Mononuclear cell (primary cell): ENCODE measurements around the gene DPP6. TPM values are rescaled to one million over a fixed set of nuclear protein-coding genes. Genes with fewer than 3 reads are reported as not detected.

Experiments
- H3K27me3 ChIP-seq: 2 replicates; pipeline ENCODE4 v1.6.0; 2011; ENCODE audit warnings: low read length, control low read depth; ENCODE audit not compliant: insufficient read depth
- H3K4me1 ChIP-seq: 2 replicates; pipeline ENCODE4 v1.5.1; 2011; ENCODE audit warnings: mild to moderate bottlenecking, low read length, control low read depth; ENCODE audit not compliant: insufficient read depth
- H3K4me3 ChIP-seq: 2 replicates; pipeline ENCODE4 v1.5.1; 2011; ENCODE audit warnings: mild to moderate bottlenecking, low read length, moderate library complexity
- H3K9me3 ChIP-seq: 2 replicates; pipeline ENCODE4 v1.5.1; 2011; ENCODE audit warnings: low read depth, mild to moderate bottlenecking, control low read depth, low read length
- total RNA-seq: library from RNA; depleted of rRNA; stranded (reverse); fragments of >200 nt; gene quantifications from one replicate; pipeline ENCODE4 v1.2.3, GENCODE V29; 2012

DPP6 gene
- total RNA-seq, 1 donor: not detected

DNA sequence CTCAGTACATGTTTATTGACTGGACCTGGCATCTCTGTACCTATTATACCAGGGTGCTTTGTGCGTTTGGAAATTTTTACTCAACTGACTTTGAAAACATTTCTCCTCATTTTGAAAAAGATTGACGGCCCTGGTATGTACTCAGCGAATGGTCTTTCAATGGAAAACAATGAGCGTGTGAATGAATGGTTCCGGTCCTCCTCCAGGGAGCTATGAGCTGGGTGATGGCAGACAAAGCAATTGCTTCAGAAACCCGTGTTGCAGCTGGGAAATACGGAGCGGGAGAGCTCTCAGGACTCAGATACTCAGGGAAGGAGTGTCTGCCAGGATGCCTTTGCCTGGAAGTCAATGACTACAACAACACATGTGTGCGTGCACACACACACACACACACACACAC lies 824.8 kb downstream of the DPP6 start:
- H3K9me3 ChIP-seq: no peaks in the 10 kb centered on the region
- H3K4me3 ChIP-seq: no peak overlapping the region
- no peaks in the 10 kb centered on the region for H3K4me1 ChIP-seq

GRCh38 chr7:154879629-154880028 lies 827.4 kb downstream of the DPP6 start:
- Histone ChIP-seq H3K4me1 (no peaks in the 10 kb centered on the region), H3K27me3 (no peaks in the 10 kb centered on the region), H3K9me3 (no peaks in the 10 kb centered on the region), H3K4me3 (no peak overlapping the region)

More for the DNA sequence above, 824.8 kb downstream of the DPP6 start:
- H3K27me3 ChIP-seq: no peaks in the 10 kb centered on the region

GRCh38 chr7:154880513-154880912 lies 828.3 kb downstream of the DPP6 start:
- Histone ChIP-seq H3K27me3 (no peaks in the 10 kb centered on the region), H3K4me1 (no peaks in the 10 kb centered on the region), H3K9me3 (no peaks in the 10 kb centered on the region), H3K4me3 (no peak overlapping the region)

DNA sequence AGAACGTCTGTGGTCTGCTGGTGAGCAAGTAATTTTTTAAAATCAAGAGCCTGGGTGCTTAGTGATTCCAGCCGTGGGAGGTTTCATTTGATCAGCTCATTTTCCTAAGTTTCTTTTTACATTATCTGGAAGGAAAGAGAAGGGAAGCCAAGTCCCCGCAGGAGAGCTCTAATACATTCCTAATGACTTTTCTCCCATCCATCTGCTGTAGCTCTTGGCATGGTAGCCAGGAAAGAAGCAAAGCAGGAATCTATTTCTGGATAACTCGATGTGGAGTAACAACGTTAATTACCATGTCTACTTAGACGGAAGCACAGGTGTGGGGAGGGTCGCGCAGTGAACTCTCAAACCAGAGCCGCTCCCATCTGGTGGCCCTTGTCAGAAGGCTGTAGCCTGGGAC lies 828.8 kb downstream of the DPP6 start:
- no peak overlapping the region for H3K4me3 ChIP-seq
- H3K27me3 ChIP-seq: no peaks in the 10 kb centered on the region
- no peaks in the 10 kb centered on the region for H3K4me1 ChIP-seq
- H3K9me3 ChIP-seq: no peaks in the 10 kb centered on the region

DNA sequence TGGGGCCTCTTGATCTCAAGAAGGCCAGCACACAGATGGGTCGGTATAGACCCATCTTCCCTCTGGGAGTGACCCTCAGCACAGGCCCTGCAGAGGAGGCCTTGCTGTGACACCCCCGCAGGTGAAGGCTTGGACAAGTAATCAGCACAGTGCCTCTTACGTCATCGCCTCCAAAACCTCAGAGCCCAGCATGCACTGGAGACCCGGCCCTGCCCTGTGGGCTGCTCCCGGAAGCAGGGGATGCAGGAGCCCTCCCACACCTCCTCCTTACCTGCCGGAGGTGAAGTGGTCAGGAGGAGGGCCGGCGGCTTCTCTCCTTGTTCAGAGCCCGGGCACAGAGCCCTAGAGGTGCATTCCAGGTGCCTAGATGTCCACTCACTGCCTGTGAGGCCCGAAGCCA lies 829.3 kb downstream of the DPP6 start:
- Histone ChIP-seq H3K27me3 (no peaks in the 10 kb centered on the region), H3K4me1 (no peaks in the 10 kb centered on the region), H3K4me3 (no peak overlapping the region), H3K9me3 (no peaks in the 10 kb centered on the region)

GRCh38 chr7:154882931-154883474 lies 830.8 kb downstream of the DPP6 start:
- no peak overlapping the region for H3K4me3 ChIP-seq
- H3K9me3 ChIP-seq: no peaks in the 10 kb centered on the region
- no peaks in the 10 kb centered on the region for H3K4me1 ChIP-seq
- no peaks in the 10 kb centered on the region for H3K27me3 ChIP-seq

GRCh38 chr7:154884348-154884920 lies 832.2 kb downstream of the DPP6 start:
- Histone ChIP-seq H3K9me3 (no peaks in the 10 kb centered on the region), H3K27me3 (no peaks in the 10 kb centered on the region), H3K4me3 (no peak overlapping the region), H3K4me1 (no peaks in the 10 kb centered on the region)

- no peaks in the 10 kb centered on the region for H3K4me1 ChIP-seq
- no peak overlapping the region for H3K4me3 ChIP-seq
- no peaks in the 10 kb centered on the region for H3K9me3 ChIP-seq
- no peaks in the 10 kb centered on the region for H3K27me3 ChIP-seq
Observed at GRCh38 chr7:154886591-154886990, 834.4 kb downstream of the DPP6 start.

GRCh38 chr7:154888690-154889089 lies 836.5 kb downstream of the DPP6 start:
- Histone ChIP-seq H3K4me1 (no peaks in the 10 kb centered on the region), H3K9me3 (no peaks in the 10 kb centered on the region), H3K4me3 (no peak overlapping the region), H3K27me3 (no peaks in the 10 kb centered on the region)

GRCh38 chr7:154892459-154892858 lies 840.3 kb downstream of the DPP6 start:
- Histone ChIP-seq H3K27me3 (no peaks in the 10 kb centered on the region), H3K4me1 (no peaks in the 10 kb centered on the region), H3K4me3 (no peak overlapping the region), H3K9me3 (no peaks in the 10 kb centered on the region)

DNA sequence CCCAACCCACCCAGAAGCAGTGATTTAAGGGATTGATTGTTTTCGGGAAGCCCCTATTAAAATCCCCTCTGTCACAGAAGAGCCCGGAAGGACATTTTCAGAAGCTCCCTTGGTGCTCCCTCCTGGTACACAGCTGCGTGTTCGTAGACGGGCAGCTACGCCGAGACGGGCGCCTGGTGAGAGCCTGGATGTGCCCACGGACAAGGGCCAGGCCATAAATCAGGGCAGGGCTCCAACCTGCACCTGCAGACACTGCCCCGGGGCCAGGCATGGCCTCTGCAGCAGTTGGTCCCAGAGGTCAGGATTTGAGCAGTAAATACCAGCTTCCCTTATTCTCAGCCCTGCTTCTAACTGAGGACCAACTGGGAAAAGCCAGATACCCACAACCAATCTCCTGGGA lies 843.9 kb downstream of the DPP6 start:
- Histone ChIP-seq H3K4me3 (no peak overlapping the region), H3K9me3 (no peaks in the 10 kb centered on the region), H3K27me3 (no peaks in the 10 kb centered on the region), H3K4me1 (no peaks in the 10 kb centered on the region)

DNA sequence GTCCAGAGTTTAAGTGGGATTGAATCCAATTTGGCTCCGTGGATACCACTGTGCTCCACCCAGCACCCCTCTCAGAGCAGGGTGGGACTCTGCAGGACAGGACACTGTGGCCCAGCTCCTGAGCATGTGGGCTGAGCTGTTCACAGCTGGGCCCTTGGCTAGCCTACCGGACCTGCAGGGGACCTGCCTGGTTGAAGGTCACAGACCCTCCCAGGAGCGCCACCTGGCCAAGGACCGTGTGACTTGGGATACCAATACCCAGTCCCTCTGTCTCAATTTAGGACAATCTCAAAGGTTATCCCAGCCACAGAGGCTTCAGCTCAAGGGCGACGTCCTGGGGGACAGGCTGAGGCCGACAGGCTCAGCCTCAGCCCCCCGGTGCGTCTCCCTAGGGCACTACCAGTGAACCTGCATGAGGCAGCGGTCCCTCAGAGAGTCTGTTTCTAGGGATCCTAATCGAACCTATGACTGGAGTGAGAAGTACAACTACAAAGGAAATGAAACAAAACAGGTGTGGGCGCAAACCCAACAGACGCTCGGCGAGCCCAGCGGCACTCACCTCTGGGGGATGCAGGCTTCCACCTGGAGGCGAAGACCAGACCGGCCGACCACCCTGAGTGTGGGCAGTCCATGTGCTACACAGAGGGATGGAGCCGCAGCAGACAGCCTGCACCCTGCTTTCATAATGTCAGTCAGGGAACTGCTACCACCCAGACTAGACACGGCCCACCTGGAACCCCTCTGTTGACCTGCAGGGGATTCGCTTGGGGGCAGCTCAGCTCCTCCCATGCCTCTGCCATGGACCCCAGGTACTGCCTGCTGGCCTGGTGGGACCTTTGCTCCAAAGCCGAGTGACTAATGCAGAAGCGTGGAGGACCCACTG lies 847.0 kb downstream of the DPP6 start:
- Histone ChIP-seq H3K9me3 (no peaks in the 10 kb centered on the region), H3K4me1 (no peaks in the 10 kb centered on the region), H3K27me3 (no peaks in the 10 kb centered on the region), H3K4me3 (no peak overlapping the region)

DNA sequence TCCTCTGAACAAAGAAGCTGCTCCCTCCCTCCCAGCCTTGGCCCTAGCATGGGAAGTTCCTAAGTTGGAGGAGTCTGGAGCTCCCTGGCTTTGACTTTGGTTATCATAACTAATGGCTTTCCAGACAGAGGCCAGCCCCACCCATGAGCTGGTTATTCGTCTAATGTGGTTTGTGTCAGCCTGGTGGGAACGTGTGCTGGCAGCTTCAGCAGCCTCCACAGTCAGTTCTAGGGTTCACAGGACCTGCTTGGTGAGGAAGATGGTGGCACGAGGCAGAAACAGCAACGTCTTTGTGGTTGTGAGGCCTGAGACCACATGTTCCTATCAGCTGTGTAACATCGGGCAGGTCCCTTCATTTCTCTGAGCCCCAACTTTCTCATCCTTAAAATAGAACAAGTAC lies 847.7 kb downstream of the DPP6 start:
- H3K4me1 ChIP-seq: no peaks in the 10 kb centered on the region
- no peak overlapping the region for H3K4me3 ChIP-seq
- no peaks in the 10 kb centered on the region for H3K9me3 ChIP-seq
- no peaks in the 10 kb centered on the region for H3K27me3 ChIP-seq

GRCh38 chr7:154902600-154903082 lies 850.4 kb downstream of the DPP6 start:
- Histone ChIP-seq H3K27me3 (no peaks in the 10 kb centered on the region), H3K4me1 (no peaks in the 10 kb centered on the region), H3K4me3 (no peak overlapping the region), H3K9me3 (no peaks in the 10 kb centered on the region)

DNA sequence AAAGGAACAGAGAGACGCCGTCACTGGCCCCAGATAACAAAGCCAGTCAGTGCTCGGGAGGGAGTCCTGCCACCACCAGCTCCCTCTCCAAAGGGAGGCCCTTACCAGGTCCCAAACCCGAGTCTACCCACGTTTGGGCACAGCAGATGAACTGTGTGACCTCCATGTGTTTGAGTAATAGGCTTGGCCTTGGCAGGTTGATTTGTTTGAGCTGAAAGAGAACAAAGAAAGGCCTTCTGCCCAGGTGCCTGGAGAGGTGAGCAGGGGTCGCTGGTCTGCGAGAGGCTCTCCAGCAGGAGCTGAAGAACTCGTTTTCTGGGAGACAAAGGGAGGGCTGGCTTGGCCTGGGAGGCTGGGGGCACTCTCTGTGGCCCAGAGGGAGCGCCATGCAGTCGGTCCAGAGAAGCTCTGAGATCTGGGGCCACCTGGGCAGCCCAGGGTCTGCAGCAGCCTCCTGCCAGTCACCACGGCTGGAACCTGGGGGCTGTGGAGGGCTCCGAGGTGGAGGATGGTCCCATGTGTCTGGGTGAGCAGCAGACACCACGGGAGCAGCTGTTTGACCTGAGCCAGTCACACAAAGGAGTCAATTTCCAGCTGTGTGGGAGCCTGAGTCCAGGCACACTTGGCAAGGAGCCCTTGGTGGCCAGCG lies 851.0 kb downstream of the DPP6 start:
- Histone ChIP-seq H3K27me3 (no peaks in the 10 kb centered on the region), H3K9me3 (no peaks in the 10 kb centered on the region), H3K4me3 (no peak overlapping the region), H3K4me1 (no peaks in the 10 kb centered on the region)
